GM12878 (cell line): Measurements from ENCODE around the gene STBD1. TPM values are rescaled to one million over a fixed set of nuclear protein-coding genes. Genes with fewer than 3 reads are reported as not detected.

Source experiments
- ATAC-seq: fragments of 200-7000 bp; cut with Tn5 transposase; 3 replicates; pipeline ENCODE4 v1.9.1; 2020; ENCODE audit warnings: mild to moderate bottlenecking, moderate library complexity
- BruUV-seq: library from RNA; stranded (reverse); fragments of 400-500 nt; replicated peaks from 2 replicates; lab custom pipeline; 2021; lab: Mats Ljungman, UMichigan
- CTCF ChIA-PET: fragments of 300-600 bp; sonication (Branson Sonifier 250); formaldehyde crosslinking; extraction: SDS; loops from one replicate; lab custom pipeline; 2021; ENCODE audit warnings: inconsistent platforms; lab: Yijun Ruan, JAX
- POLR2A ChIA-PET: fragments of 350-600 bp; formaldehyde crosslinking; extraction: SDS; loops from one replicate; lab custom pipeline; 2021; ENCODE audit warnings: inconsistent platforms; lab: Charles Lee
- RAD21 ChIA-PET: fragments of 300-600 bp; sonication (Branson Sonifier 250); formaldehyde crosslinking; loops from one replicate; lab custom pipeline; 2023; ENCODE audit warnings: antibody characterized with exemption; ENCODE audit not compliant: unreplicated experiment; lab: Charles Lee
- SMC1A ChIA-PET: fragments of 300-600 bp; sonication (Branson Sonifier 250); formaldehyde crosslinking; loops from one replicate; lab custom pipeline; 2023; ENCODE audit not compliant: unreplicated experiment, uncharacterized antibody; lab: Charles Lee
- DNase-seq: peaks from one replicate; pipeline ENCODE4 v3.0.0-alpha.2; 2011; ENCODE audit warnings: low read depth, low spot score
- FAIRE-seq: peaks from 3 replicates; lab custom pipeline; 2011; peaks lifted over from hg19 to GRCh38; lab: Jason Lieb, UNC
- H2AFZ ChIP-seq: 2 replicates; pipeline ENCODE4 v1.6.0; 2011; ENCODE audit warnings: low read depth, low read length, control low read depth; ENCODE audit not compliant: control insufficient read depth
- H3K27ac ChIP-seq: 2 replicates; pipeline ENCODE4 v1.5.1; 2011; ENCODE audit warnings: control low read depth; ENCODE audit not compliant: control insufficient read depth, insufficient read depth
- H3K27me3 ChIP-seq, 2 experiments: replicated peaks in 1 of 2; 2 replicates each; pipeline versions ENCODE4 v1.6.0 to v1.6.1; 2011; ENCODE audit warnings: low read length in 1 of 2; ENCODE audit not compliant: control insufficient read depth in 2 of 2, insufficient read depth in 2 of 2
- H3K36me3 ChIP-seq, 2 experiments: 2 replicates each; pipeline ENCODE4 v1.5.1; 2011; ENCODE audit warnings: low read length in 1 of 2; ENCODE audit not compliant: control insufficient read depth in 2 of 2, insufficient read depth in 2 of 2
- H3K4me1 ChIP-seq: 2 replicates; pipeline ENCODE4 v1.6.1; 2011; ENCODE audit warnings: mild to moderate bottlenecking, low read length, moderate library complexity, mixed read lengths; ENCODE audit not compliant: control insufficient read depth, insufficient read depth
- H3K4me2 ChIP-seq: 2 replicates; pipeline ENCODE4 v1.6.0; 2011; ENCODE audit warnings: control low read depth; ENCODE audit not compliant: control insufficient read depth, insufficient read depth
- H3K4me3 ChIP-seq: fragments of 200-600 bp; sonication (generic); 2 replicates; pipeline ENCODE4 v1.5.1; 2016
- H3K79me2 ChIP-seq: 2 replicates; pipeline ENCODE4 v1.6.0; 2011; ENCODE audit warnings: low read length; ENCODE audit not compliant: control insufficient read depth, insufficient read depth
- H3K9ac ChIP-seq: 2 replicates; pipeline ENCODE4 v1.8.0; 2011; ENCODE audit warnings: low read length, control low read depth, mixed read lengths; ENCODE audit not compliant: control insufficient read depth, insufficient read depth
- H3K9me3 ChIP-seq: replicated peaks from 3 replicates; pipeline ENCODE4 v1.5.1; 2011; ENCODE audit warnings: mild to moderate bottlenecking, low read length; ENCODE audit not compliant: control insufficient read depth, insufficient read depth
- H4K20me1 ChIP-seq: 2 replicates; pipeline ENCODE4 v1.6.0; 2011; ENCODE audit not compliant: control insufficient read depth, insufficient read depth
- IKZF1 ChIP-seq: fragments of 450-650 bp; conservative IDR thresholded peaks from 2 replicates; pipeline ENCODE4 v1.6.1; 2017; ENCODE audit warnings: antibody characterized with exemption, mild to moderate bottlenecking
- RAD21 ChIP-seq: IDR thresholded peaks from 2 replicates; pipeline ENCODE4 v1.6.1; 2011; ENCODE audit warnings: mild to moderate bottlenecking, low read depth, low read length, moderate library complexity; ENCODE audit not compliant: insufficient read depth
- RFX5 ChIP-seq: IDR thresholded peaks from 2 replicates; pipeline ENCODE4 v1.6.1; 2011; ENCODE audit warnings: low read depth, low read length, improper control_type of control experiment
- SIN3A ChIP-seq: IDR thresholded peaks from 2 replicates; pipeline ENCODE4 v1.6.1; 2012; ENCODE audit warnings: low read depth, low read length, improper control_type of control experiment
- SP1 ChIP-seq: IDR thresholded peaks from one replicate; pipeline ENCODE4 v1.6.1; 2011; ENCODE audit warnings: low read depth, low read length
- ZNF207 ChIP-seq: fragments of 450-650 bp; IDR thresholded peaks from 2 replicates; pipeline ENCODE4 v1.6.1; 2014; ENCODE audit warnings: antibody characterized with exemption, mild to moderate bottlenecking, borderline replicate concordance
- WGBS: methylation state at CpG from one replicate; pipeline ENCODE4 v1.1.6; 2016; ENCODE audit warnings: low lambda C conversion rate; ENCODE audit not compliant: insufficient replicate concordance, insufficient coverage; ENCODE audit errors: missing lambda C conversion rate; 5-methylcytosine and 5-hydroxymethylcytosine counted together
- in situ Hi-C: fragments of 300-500 bp; cut with MboI; formaldehyde crosslinking; loops from 9 replicates; pipeline ENCODE4 v1.14.3; 2018; ENCODE audit warnings: mixed read lengths
- intact Hi-C: fragments of 100-400 bp; cut with micrococcal nuclease; formaldehyde crosslinking; loops from one replicate; pipeline ENCODE4 v1.14.2; 2022; ENCODE audit not compliant: unreplicated experiment
- polyA plus RNA-seq, 11 experiments: library from polyadenylated mRNA; depleted of rRNA in 4 of 11; unstranded in 6 of 11; stranded (reverse) in 5 of 11; fragments of >200 nt; fragmentation: Nextera tagmentation in 4 of 11; fragmentation: Illumina TruSeq in 1 of 11; extraction: Ambion mirVana in 4 of 11; extraction: Trizol in 1 of 11; gene quantifications; 1 replicate in 1 of 11; 2 replicates in 10 of 11; pipeline versions ENCODE4 v1.2.1 to v1.2.3, GENCODE V29; 2011 to 2016; ENCODE audit warnings: inconsistent platforms in 2 of 11, missing spikeins in 2 of 11, low read depth in 1 of 11
- total RNA-seq, 4 experiments: library from RNA; depleted of rRNA in 3 of 4; stranded (reverse); fragments of >200 nt in 3 of 4; fragmentation: Illumina TruSeq in 1 of 4; extraction: Trizol in 1 of 4; gene quantifications; 2 replicates each; pipeline versions ENCODE4 v1.2.1 to v1.2.3, GENCODE V29; 2013 to 2021
- TF ChIP-seq, protein P1 (sequence below): IDR thresholded peaks from 2 replicates; pipeline ENCODE4 v1.6.1; 2012; ENCODE audit warnings: low read depth, low read length, improper control_type of control experiment
- TF ChIP-seq, protein P2 (sequence below): fragments of 450-650 bp; IDR thresholded peaks from 2 replicates; pipeline ENCODE4 v1.6.1; 2017; ENCODE audit warnings: antibody characterized with exemption, mild to moderate bottlenecking, moderate library complexity
- TF ChIP-seq, protein P3 (sequence below): fragments of 450-650 bp; formaldehyde crosslinking; IDR thresholded peaks from 2 replicates; pipeline ENCODE4 v1.4.0; 2020; ENCODE audit warnings: mild to moderate bottlenecking, moderate library complexity
- TF ChIP-seq, protein P4 (sequence below): fragments of 450-650 bp; IDR thresholded peaks from 2 replicates; pipeline ENCODE4 v1.6.1; 2017; ENCODE audit warnings: mild to moderate bottlenecking

The STBD1 gene
- total and polyA plus RNA-seq, 10 of the 15 experiments (the other 5 are each of a cell fraction or from before 2014, with no cell fraction given): 0.04 to 0.10 (median 0.05) TPM; not detected in 7

GRCh38 chr4:76354517-76355473 is 48.3 kb downstream of the STBD1 start:
- H3K9me3 ChIP-seq: no peaks in the 10 kb centered on the region; the same call in 1 of the 3 replicates
- no peak overlapping the region for H3K4me2 ChIP-seq
- ATAC-seq: no peak
- no peaks in the 10 kb centered on the region for H3K36me3 ChIP-seq
- no peak for FAIRE-seq
- ChIA-PET POLR2A (interaction anchor here (0.6 kb wide), 1 partner anchor 514 kb away, joined by 4 read pairs; no protein-coding TSS in a partner anchor), RAD21 (no interaction called here), SMC1A (interaction anchor here (0.5 to 1.7 kb wide), 4 partner anchors 10 to 401 kb away, joined by 3 to 5 read pairs (median 4); no protein-coding TSS in a partner anchor), CTCF (interaction anchor here (0.5 kb wide), 1 partner anchor 103 kb away, joined by 3 read pairs; the partner anchor contains the start of gene FAM47E)
- no peaks in the 10 kb centered on the region for H3K4me1 ChIP-seq
- H3K4me3 ChIP-seq: no peak overlapping the region
- no peak for DNase-seq
- no peaks in the 10 kb centered on the region for H3K79me2 ChIP-seq
- 14% methylated on average over 9 of the region's 9 CpGs for WGBS
- H3K27ac ChIP-seq: no peak overlapping the region
- H3K27me3 ChIP-seq: no peaks in the 10 kb centered on the region
- H3K9ac ChIP-seq: no peak overlapping the region
- in situ Hi-C loops: no loop called here
- no TSS peak for BruUV-seq
- no peaks in the 10 kb centered on the region for H4K20me1 ChIP-seq
- no peak overlapping the region for H2AFZ ChIP-seq
- intact Hi-C loops: no loop called here
- TF ChIP-seq RFX5: no peak
- TF ChIP-seq, protein P1, sequence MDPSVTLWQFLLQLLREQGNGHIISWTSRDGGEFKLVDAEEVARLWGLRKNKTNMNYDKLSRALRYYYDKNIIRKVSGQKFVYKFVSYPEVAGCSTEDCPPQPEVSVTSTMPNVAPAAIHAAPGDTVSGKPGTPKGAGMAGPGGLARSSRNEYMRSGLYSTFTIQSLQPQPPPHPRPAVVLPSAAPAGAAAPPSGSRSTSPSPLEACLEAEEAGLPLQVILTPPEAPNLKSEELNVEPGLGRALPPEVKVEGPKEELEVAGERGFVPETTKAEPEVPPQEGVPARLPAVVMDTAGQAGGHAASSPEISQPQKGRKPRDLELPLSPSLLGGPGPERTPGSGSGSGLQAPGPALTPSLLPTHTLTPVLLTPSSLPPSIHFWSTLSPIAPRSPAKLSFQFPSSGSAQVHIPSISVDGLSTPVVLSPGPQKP: no peak
- TF ChIP-seq, protein P2, sequence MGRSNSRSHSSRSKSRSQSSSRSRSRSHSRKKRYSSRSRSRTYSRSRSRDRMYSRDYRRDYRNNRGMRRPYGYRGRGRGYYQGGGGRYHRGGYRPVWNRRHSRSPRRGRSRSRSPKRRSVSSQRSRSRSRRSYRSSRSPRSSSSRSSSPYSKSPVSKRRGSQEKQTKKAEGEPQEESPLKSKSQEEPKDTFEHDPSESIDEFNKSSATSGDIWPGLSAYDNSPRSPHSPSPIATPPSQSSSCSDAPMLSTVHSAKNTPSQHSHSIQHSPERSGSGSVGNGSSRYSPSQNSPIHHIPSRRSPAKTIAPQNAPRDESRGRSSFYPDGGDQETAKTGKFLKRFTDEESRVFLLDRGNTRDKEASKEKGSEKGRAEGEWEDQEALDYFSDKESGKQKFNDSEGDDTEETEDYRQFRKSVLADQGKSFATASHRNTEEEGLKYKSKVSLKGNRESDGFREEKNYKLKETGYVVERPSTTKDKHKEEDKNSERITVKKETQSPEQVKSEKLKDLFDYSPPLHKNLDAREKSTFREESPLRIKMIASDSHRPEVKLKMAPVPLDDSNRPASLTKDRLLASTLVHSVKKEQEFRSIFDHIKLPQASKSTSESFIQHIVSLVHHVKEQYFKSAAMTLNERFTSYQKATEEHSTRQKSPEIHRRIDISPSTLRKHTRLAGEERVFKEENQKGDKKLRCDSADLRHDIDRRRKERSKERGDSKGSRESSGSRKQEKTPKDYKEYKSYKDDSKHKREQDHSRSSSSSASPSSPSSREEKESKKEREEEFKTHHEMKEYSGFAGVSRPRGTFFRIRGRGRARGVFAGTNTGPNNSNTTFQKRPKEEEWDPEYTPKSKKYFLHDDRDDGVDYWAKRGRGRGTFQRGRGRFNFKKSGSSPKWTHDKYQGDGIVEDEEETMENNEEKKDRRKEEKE: no peak
- TF ChIP-seq, protein P3, sequence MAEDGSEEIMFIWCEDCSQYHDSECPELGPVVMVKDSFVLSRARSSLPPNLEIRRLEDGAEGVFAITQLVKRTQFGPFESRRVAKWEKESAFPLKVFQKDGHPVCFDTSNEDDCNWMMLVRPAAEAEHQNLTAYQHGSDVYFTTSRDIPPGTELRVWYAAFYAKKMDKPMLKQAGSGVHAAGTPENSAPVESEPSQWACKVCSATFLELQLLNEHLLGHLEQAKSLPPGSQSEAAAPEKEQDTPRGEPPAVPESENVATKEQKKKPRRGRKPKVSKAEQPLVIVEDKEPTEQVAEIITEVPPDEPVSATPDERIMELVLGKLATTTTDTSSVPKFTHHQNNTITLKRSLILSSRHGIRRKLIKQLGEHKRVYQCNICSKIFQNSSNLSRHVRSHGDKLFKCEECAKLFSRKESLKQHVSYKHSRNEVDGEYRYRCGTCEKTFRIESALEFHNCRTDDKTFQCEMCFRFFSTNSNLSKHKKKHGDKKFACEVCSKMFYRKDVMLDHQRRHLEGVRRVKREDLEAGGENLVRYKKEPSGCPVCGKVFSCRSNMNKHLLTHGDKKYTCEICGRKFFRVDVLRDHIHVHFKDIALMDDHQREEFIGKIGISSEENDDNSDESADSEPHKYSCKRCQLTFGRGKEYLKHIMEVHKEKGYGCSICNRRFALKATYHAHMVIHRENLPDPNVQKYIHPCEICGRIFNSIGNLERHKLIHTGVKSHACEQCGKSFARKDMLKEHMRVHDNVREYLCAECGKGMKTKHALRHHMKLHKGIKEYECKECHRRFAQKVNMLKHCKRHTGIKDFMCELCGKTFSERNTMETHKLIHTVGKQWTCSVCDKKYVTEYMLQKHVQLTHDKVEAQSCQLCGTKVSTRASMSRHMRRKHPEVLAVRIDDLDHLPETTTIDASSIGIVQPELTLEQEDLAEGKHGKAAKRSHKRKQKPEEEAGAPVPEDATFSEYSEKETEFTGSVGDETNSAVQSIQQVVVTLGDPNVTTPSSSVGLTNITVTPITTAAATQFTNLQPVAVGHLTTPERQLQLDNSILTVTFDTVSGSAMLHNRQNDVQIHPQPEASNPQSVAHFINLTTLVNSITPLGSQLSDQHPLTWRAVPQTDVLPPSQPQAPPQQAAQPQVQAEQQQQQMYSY (CRISPR knock-in tag): no peak
- no peak for TF ChIP-seq IKZF1
- no peak for TF ChIP-seq RAD21
- TF ChIP-seq SIN3A: no peak
- no peak for TF ChIP-seq SP1
- no peak for TF ChIP-seq ZNF207
- TF ChIP-seq, protein P4, sequence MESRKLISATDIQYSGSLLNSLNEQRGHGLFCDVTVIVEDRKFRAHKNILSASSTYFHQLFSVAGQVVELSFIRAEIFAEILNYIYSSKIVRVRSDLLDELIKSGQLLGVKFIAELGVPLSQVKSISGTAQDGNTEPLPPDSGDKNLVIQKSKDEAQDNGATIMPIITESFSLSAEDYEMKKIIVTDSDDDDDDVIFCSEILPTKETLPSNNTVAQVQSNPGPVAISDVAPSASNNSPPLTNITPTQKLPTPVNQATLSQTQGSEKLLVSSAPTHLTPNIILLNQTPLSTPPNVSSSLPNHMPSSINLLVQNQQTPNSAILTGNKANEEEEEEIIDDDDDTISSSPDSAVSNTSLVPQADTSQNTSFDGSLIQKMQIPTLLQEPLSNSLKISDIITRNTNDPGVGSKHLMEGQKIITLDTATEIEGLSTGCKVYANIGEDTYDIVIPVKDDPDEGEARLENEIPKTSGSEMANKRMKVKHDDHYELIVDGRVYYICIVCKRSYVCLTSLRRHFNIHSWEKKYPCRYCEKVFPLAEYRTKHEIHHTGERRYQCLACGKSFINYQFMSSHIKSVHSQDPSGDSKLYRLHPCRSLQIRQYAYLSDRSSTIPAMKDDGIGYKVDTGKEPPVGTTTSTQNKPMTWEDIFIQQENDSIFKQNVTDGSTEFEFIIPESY: no peak
